ENCODE results near the gene PARD3B. TPM values are rescaled to one million over a fixed set of nuclear protein-coding genes. Genes with fewer than 3 reads are reported as not detected.

Gene PARD3B
- total and polyA plus RNA-seq, 7 donors: 3.2 to 64.0 (median 42.5) TPM

DNA sequence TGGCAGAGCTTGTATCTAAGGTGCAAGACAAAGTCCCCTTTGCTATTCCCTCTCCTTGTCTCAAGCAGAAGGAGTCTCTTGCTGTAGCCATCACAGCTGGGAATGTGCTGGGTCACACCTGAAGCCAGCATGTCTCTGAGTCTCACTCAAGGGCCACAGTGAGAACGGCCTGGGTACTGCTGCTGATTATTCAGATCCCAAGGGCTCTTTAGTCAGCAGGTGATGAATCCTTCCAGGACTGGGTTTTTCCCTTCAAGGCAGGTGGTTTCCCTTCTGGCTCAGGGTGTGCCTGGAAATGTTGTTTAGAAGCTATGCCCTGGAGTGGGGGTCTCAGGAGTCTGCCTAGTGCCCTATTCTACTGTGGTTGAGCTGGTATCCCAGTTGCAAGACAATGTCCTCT, 356.3 kb downstream of the PARD3B start:
- H3K36me3 ChIP-seq: no peaks in the 10 kb centered on the region
- DNase-seq: no peak
- H3K27me3 ChIP-seq: no peaks in the 10 kb centered on the region
- intact Hi-C loops (cut with DNase I): no loop called here
- no peak overlapping the region for H3K27ac ChIP-seq
- no peak overlapping the region for H3K4me3 ChIP-seq
- peaks cover 0 to 23% (median 11%) of the 10 kb centered on the region in 4 donors for H3K4me1 ChIP-seq
- H3K9me3 ChIP-seq: no peaks in the 10 kb centered on the region
- WGBS, 2 donors: 44 to 89% methylated on average over 1 of the region's 1 CpG
- no peak for TF ChIP-seq EP300 (IDR thresholded peaks at IDR 0.05)
- no peak for TF ChIP-seq POLR2AphosphoS5 (IDR thresholded peaks at IDR 0.05)
- no peak for TF ChIP-seq POLR2A (IDR thresholded peaks at IDR 0.05)
- TF ChIP-seq, protein P1, sequence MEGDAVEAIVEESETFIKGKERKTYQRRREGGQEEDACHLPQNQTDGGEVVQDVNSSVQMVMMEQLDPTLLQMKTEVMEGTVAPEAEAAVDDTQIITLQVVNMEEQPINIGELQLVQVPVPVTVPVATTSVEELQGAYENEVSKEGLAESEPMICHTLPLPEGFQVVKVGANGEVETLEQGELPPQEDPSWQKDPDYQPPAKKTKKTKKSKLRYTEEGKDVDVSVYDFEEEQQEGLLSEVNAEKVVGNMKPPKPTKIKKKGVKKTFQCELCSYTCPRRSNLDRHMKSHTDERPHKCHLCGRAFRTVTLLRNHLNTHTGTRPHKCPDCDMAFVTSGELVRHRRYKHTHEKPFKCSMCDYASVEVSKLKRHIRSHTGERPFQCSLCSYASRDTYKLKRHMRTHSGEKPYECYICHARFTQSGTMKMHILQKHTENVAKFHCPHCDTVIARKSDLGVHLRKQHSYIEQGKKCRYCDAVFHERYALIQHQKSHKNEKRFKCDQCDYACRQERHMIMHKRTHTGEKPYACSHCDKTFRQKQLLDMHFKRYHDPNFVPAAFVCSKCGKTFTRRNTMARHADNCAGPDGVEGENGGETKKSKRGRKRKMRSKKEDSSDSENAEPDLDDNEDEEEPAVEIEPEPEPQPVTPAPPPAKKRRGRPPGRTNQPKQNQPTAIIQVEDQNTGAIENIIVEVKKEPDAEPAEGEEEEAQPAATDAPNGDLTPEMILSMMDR (IDR thresholded peaks at IDR 0.05): no peak

DNA sequence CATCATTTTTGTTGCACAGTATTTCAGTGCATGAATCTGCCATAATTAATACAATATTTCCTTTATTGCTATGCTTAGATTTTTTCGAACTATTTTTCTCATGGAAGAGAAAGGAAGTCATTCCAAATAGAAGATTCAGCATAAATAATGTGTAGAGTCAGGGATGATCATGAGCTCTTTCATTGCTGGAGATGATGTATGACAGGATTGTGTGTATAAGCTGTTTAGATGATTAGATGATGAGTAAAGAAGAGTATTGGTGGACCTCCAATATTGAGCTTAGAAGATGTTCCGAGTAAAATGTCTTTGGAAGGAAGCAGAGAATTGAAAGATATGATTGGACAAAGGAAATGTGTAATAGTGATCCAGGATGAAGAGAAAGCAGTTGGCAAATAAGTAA, 364.5 kb downstream of the PARD3B start:
- no peak overlapping the region for H3K4me3 ChIP-seq
- no peaks in the 10 kb centered on the region for H3K27me3 ChIP-seq
- WGBS, 2 donors: 91 to 92% methylated on average over 2 of the region's 2 CpGs
- no peak overlapping the region for H3K27ac ChIP-seq
- H3K36me3 ChIP-seq: no peaks in the 10 kb centered on the region
- no peak for DNase-seq
- intact Hi-C loops (cut with DNase I): no loop called here
- H3K9me3 ChIP-seq: no peaks in the 10 kb centered on the region
- peaks cover 0 to 31% (median 6%) of the 10 kb centered on the region in 4 donors for H3K4me1 ChIP-seq
- no peak for TF ChIP-seq EP300 (IDR thresholded peaks at IDR 0.05)
- no peak for TF ChIP-seq POLR2A (IDR thresholded peaks at IDR 0.05)
- TF ChIP-seq POLR2AphosphoS5 (IDR thresholded peaks at IDR 0.05): no peak
- TF ChIP-seq, protein P1 (IDR thresholded peaks at IDR 0.05): no peak

DNA sequence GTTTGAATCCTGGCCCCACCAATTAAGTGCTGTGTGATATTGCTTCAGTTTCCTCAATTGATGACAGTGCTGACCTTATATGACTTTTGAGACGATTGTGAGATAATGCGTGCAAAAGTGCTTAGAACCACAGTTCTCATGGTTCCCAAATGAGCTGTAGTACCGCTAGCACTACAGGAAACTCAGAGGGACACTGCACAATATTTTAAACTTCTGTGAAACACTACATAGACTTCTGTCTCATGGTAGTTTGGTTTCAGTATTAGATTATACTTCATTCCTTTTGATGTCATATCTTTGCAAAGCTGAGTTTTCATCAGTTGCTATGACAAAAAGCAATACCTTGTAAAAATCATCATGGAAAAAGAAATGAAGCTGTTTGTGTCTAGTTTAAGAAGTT, 368.0 kb downstream of the PARD3B start:
- 93% methylated on average over 3 of the region's 3 CpGs for WGBS, 2 donors
- Histone ChIP-seq H3K27ac (no peak overlapping the region), H3K27me3 (no peaks in the 10 kb centered on the region), H3K36me3 (no peaks in the 10 kb centered on the region), H3K4me3 (no peak overlapping the region), H3K4me1 (peaks cover 0 to 14% (median 0%) of the 10 kb centered on the region in 4 donors), H3K9me3 (no peaks in the 10 kb centered on the region)
- intact Hi-C loops (cut with DNase I): no loop called here
- TF ChIP-seq POLR2A (IDR thresholded peaks at IDR 0.05) (no peak), EP300 (IDR thresholded peaks at IDR 0.05) (no peak), POLR2AphosphoS5 (IDR thresholded peaks at IDR 0.05) (no peak)
- TF ChIP-seq, protein P1 (IDR thresholded peaks at IDR 0.05): no peak
- DNase-seq: no peak

DNA sequence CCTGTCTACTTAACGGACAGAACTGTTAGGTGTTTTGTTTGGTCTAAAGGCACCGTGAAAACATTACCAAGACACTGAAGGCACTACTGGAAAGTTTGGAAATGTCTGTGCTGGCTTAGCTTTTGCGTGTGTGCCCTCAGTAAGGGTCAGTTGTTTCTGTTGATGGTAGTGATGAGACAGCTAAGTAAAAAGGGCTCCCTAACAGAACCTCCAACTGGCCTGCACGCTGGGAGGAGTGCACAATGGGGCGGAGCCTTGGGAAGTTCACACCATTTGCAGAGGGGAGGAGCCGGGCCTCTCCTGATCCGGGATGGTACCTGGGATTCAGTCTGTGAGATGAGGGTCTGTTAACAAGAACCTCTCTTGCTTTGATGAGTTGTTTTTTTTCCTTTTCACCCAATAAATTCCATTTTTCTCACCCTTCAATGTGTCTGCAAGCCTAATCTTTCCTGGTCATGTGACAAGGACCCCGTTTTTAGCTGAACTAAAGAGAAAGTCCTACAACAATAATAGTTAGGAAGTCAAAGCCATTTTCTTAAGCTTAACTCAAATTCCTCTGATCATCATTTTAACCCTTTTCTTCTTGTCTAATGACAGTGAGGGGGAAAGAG, 368.7 kb downstream of the PARD3B start:
- no peak overlapping the region for H3K27ac ChIP-seq
- no peak overlapping the region for H3K4me3 ChIP-seq
- H3K4me1 ChIP-seq: peaks cover 0 to 14% (median 0%) of the 10 kb centered on the region in 4 donors
- H3K9me3 ChIP-seq: no peaks in the 10 kb centered on the region
- intact Hi-C loops (cut with DNase I): no loop called here
- 93 to 94% methylated on average over 8 of the region's 8 CpGs for WGBS, 2 donors
- TF ChIP-seq POLR2A (IDR thresholded peaks at IDR 0.05) (no peak), EP300 (IDR thresholded peaks at IDR 0.05) (no peak)
- no peak for DNase-seq
- no peaks in the 10 kb centered on the region for H3K27me3 ChIP-seq
- no peaks in the 10 kb centered on the region for H3K36me3 ChIP-seq

DNA sequence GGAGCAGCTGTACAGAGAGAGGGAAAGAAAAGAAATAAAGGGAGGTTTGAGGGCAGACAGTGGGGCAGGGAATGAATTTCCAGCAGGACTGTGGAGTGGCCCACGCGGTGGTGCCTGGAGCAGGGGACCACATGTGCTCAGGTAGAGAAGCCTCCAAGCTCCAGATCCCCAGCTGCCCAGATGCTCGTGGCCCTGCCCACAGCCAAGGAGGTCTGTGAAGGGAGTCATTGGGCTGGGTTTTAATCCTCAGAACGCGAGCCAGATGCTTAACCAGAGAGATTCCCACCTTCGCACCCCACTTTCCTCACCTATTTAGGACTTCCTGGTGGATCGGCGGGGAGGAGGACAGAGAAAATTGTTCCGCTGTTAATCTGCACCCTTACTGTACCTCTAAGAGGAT, 369.4 kb downstream of the PARD3B start:
- TF ChIP-seq POLR2A (IDR thresholded peaks at IDR 0.05): no peak
- TF ChIP-seq, protein P1 (IDR thresholded peaks at IDR 0.05): no peak
- TF ChIP-seq EP300 (IDR thresholded peaks at IDR 0.05): no peak
- TF ChIP-seq POLR2AphosphoS5 (IDR thresholded peaks at IDR 0.05): no peak
- Histone ChIP-seq H3K4me3 (no peak overlapping the region), H3K9me3 (no peaks in the 10 kb centered on the region), H3K4me1 (peaks cover 0 to 14% (median 0%) of the 10 kb centered on the region in 4 donors), H3K36me3 (no peaks in the 10 kb centered on the region), H3K27me3 (no peaks in the 10 kb centered on the region), H3K27ac (no peak overlapping the region)
- intact Hi-C loops (cut with DNase I): no loop called here
- peak; percentile 57 for DNase-seq
- 95 to 97% methylated on average over 9 of the region's 9 CpGs for WGBS, 2 donors

Data from sigmoid colon (tissue), 7 donors.